AG10803 (cell line): Measurements from ENCODE around the gene LUZP2.

Experiments used
- DNase-seq: peaks from one replicate; pipeline ENCODE4 v3.0.0; 2010; ENCODE audit warnings: low read depth
- H3K4me3 ChIP-seq: 2 replicates; pipeline ENCODE4 v1.5.1; 2011; ENCODE audit warnings: mild to moderate bottlenecking, low read length, control low read depth
- TF ChIP-seq, protein P1 (sequence below): conservative IDR thresholded peaks from 2 replicates; pipeline ENCODE4 v1.5.1; 2011; ENCODE audit warnings: mild to moderate bottlenecking, low read length, control low read depth, inconsistent platforms

Gene LUZP2

DNA sequence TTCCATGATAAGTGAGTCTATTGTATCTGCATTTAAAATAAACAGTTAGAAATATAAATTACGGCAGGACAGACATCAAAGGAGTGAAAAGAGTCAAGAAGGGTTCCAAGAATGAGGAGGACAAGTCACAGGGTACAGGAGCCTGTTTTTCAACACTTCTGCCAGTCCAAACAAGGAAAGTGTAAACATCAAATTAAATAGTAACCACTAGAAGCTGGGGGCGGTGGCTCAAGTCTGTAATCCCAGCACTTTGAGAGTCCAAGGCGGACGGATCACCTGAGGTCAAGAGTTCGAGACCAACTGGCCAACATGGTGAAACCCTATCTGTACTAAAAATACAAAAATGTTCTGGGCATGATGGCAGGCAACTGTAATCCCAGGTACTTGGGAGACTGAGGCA is 219.6 kb downstream of the LUZP2 start:
- H3K4me3 ChIP-seq = no peak overlapping the region
- TF ChIP-seq, protein P1, sequence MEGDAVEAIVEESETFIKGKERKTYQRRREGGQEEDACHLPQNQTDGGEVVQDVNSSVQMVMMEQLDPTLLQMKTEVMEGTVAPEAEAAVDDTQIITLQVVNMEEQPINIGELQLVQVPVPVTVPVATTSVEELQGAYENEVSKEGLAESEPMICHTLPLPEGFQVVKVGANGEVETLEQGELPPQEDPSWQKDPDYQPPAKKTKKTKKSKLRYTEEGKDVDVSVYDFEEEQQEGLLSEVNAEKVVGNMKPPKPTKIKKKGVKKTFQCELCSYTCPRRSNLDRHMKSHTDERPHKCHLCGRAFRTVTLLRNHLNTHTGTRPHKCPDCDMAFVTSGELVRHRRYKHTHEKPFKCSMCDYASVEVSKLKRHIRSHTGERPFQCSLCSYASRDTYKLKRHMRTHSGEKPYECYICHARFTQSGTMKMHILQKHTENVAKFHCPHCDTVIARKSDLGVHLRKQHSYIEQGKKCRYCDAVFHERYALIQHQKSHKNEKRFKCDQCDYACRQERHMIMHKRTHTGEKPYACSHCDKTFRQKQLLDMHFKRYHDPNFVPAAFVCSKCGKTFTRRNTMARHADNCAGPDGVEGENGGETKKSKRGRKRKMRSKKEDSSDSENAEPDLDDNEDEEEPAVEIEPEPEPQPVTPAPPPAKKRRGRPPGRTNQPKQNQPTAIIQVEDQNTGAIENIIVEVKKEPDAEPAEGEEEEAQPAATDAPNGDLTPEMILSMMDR = no peak
- DNase-seq = no peak

DNA sequence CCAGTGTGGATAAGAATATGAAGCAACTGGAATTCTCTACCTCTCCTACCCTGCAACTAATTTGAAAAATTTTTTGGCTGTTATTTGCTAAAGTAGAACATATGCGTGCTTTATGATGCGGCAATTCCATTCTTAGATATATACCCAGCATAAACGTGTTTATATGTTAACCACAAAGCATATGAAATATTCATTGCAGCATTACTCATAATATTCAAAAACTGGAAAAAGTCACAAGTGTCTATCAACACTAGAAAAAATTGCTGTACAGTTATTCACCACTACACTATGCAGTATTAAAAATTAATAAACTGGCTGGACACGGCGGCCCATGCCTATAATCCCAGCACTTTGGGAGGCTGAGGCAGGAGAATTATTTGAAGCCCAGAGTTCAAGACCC is 226.4 kb downstream of the LUZP2 start:
- no peak overlapping the region for H3K4me3 ChIP-seq
- DNase-seq = no peak
- TF ChIP-seq, protein P1 = no peak

DNA sequence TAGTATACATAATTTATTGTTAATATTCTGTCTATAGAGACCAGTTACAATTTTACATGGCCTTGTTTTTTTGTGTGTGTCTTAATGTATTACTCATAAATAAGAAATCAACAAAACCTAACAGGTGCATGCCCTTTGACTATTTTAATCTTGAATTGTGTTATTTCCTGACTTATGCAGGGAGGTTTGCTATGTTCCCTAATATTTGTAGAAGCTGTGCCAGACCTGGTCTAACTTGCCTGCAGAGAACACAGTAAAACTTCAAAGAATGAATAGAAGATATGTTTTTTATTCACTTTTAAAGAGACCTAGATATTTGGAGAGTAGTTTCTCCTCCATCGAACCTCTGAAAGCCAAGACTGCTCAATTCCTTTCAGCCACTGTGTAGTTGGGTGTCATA is 234.7 kb downstream of the LUZP2 start:
- TF ChIP-seq, protein P1 = no peak
- DNase-seq = no peak
- no peak overlapping the region for H3K4me3 ChIP-seq

DNA sequence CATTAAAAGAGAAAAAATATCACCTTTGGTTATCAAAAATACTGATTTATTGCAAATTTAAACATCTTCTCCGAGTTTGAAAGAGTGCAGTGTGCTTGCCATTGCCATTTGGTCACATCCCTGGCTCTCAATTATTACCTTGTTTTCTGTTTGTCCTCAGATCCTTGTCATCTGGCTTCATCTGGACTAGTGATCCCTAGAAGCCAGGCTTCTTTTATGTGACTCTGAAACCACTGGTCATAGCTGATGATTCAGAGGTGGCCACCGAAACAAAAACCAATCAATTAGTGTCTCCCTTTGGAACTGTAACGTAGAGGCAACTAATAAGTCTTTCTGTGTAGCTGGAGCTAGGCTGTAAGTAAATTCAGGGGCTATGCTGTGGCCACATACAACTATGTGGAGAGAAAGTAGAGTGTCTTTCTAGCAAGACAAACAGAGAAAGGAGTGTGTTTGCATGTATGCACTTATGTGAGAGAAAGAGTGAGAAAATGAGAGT is 237.9 kb downstream of the LUZP2 start:
- no peak overlapping the region for H3K4me3 ChIP-seq
- DNase-seq = no peak
- TF ChIP-seq, protein P1 = no peak

DNA sequence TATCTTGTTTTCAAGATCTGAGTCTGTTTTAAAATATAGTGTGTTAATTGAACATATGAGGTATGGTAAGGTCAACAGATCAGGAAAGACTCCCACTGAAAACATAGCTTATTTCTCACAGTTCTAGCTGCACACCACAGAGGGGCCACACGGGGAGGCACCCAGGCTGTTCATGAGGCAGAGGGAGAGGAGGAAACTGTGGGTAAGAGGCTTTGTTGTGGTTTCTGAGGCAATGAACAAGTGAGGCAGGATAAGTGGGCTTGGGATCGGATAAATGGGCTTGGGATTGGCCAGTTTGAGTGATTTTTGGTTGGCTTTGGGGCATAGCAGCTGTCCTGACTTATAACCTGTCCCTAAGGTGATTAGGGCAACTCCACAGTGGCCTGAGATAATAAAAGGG is 242.1 kb downstream of the LUZP2 start:
- TF ChIP-seq, protein P1 = no peak
- DNase-seq = no peak
- H3K4me3 ChIP-seq = no peak overlapping the region

DNA sequence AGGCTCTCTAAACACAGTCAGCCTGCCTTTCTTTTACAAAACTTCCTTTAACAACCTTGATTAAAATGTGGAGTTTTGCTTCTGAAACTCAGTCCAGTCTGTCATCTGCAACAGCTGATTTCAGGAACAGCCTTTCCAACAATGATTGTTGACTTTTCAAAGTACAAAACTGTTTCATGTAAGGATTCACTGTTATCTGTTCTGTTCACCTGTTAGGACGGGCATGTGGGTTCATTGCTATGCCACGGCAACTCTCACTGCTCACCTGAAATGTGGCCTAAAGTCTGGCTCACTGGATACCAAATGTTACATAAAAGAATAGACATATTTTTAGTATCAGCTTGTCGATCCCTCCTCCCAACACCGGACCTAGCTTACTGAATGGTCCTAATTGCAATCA is 242.8 kb downstream of the LUZP2 start:
- TF ChIP-seq, protein P1 = no peak
- DNase-seq = no peak
- H3K4me3 ChIP-seq = no peak overlapping the region

DNA sequence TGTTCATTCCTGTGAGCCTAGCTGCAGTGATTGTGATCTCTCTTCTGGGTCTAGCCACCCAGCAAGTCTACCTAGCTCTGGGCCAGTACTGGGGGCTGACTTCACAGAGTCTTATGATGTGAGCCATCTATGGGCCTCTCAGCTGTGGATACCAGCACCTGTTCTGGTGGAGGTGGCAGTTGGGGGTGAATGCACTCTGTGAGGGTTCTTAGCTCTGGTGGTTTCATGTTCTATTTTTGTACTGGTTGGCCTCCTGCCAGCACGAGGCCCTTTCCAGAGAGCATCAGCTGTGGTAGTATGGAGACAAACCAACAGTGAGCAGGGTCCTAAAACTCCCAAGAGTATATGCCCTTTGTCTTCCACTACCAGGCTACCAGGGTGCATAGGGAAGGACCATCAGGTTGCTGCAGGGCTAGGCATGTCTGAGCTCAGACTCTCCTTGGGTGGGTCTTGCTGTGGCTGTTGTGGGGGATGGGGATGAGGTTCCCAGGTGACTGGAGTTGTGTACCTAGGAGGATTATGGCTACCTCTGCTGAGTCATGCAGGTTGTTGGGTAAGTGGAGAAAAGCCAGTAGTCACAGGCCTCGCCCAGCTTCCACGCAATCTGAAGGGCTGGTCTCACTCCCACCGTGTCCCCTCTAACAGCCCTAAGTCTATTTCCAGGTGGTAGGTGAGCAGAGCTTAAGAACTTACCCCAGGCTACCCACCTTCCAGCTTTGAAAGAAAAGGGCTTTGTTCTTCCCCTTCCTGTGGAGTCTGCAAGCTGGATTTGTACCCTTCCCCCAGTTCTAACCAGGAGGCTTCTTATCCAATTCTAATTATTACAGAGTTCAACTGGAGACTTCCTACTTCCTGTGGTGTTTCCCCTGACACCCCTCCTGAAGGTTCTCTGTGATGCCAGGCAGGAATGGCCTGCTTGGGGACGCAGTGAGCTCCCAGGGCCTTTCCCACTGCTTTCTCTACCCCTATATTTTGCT is 250.7 kb downstream of the LUZP2 start:
- H3K4me3 ChIP-seq = no peak overlapping the region
- TF ChIP-seq, protein P1 = no peak
- no peak for DNase-seq
